ENCODE measurements around the gene GUCY2D.

Gene GUCY2D

GRCh38 chr17:7972131-7972785 is 30.2 kb upstream of the GUCY2D start:
- H3K4me2 ChIP-seq (ENCODE audit: low read depth, low read length): no peak overlapping the region
- H3F3A ChIP-seq (ENCODE audit: insufficient read depth, low read length): no peaks in the 10 kb centered on the region
- no peaks in the 10 kb centered on the region for H3K9me2 ChIP-seq (replicated peaks; ENCODE audit: insufficient read depth, low read length)
- no peaks in the 10 kb centered on the region for H3K36me3 ChIP-seq (replicated peaks; ENCODE audit: insufficient read depth, low read length)
- H3K9ac ChIP-seq (ENCODE audit: low read length): no peak overlapping the region
- H3K4me1 ChIP-seq (ENCODE audit: low read length): no peaks in the 10 kb centered on the region
- DNase-seq: no peak
- H3K79me2 ChIP-seq (ENCODE audit: low read length): no peaks in the 10 kb centered on the region
- TF ChIP-seq CTCF (IDR thresholded peaks at IDR 0.05; ENCODE audit: low read length) (no peak), EZH2phosphoT487 (IDR thresholded peaks at IDR 0.05; ENCODE audit: low read length) (no peak), EZH2 (optimal IDR thresholded peaks at IDR 0.05; ENCODE audit: low read depth, low read length) (no peak)
- peaks cover 47% of the 10 kb centered on the region for H3K27me3 ChIP-seq (replicated peaks; ENCODE audit: insufficient read depth, low read length)
- no peak overlapping the region for H3K27ac ChIP-seq (ENCODE audit: low read length)
- no peaks in the 10 kb centered on the region for H4K20me1 ChIP-seq (ENCODE audit: insufficient read depth, low read length)
- H2AFZ ChIP-seq (ENCODE audit: low read length): no peak overlapping the region
- no peaks in the 10 kb centered on the region for H3K9me3 ChIP-seq (replicated peaks; ENCODE audit: insufficient read depth, low read length)
- no peak overlapping the region for H3K4me3 ChIP-seq (ENCODE audit: low read length)

- H3K4me1 ChIP-seq (ENCODE audit: low read length): no peaks in the 10 kb centered on the region
- H3F3A ChIP-seq (ENCODE audit: insufficient read depth, low read length): no peaks in the 10 kb centered on the region
- H3K36me3 ChIP-seq (replicated peaks; ENCODE audit: insufficient read depth, low read length): no peaks in the 10 kb centered on the region
- no peak overlapping the region for H3K4me3 ChIP-seq (ENCODE audit: low read length)
- no peak overlapping the region for H3K9ac ChIP-seq (ENCODE audit: low read length)
- no peak overlapping the region for H2AFZ ChIP-seq (ENCODE audit: low read length)
- no peak overlapping the region for H3K27ac ChIP-seq (ENCODE audit: low read length)
- no peaks in the 10 kb centered on the region for H3K79me2 ChIP-seq (ENCODE audit: low read length)
- no peak overlapping the region for H3K4me2 ChIP-seq (ENCODE audit: low read depth, low read length)
- H3K27me3 ChIP-seq (replicated peaks; ENCODE audit: insufficient read depth, low read length): peaks cover 63% of the 10 kb centered on the region
- no peaks in the 10 kb centered on the region for H3K9me2 ChIP-seq (replicated peaks; ENCODE audit: insufficient read depth, low read length)
- TF ChIP-seq EZH2phosphoT487 (IDR thresholded peaks at IDR 0.05; ENCODE audit: low read length) (no peak), CTCF (IDR thresholded peaks at IDR 0.05; ENCODE audit: low read length) (no peak), EZH2 (optimal IDR thresholded peaks at IDR 0.05; ENCODE audit: low read depth, low read length) (no peak)
- no peak for DNase-seq
- no peaks in the 10 kb centered on the region for H4K20me1 ChIP-seq (ENCODE audit: insufficient read depth, low read length)
- H3K9me3 ChIP-seq (replicated peaks; ENCODE audit: insufficient read depth, low read length): no peaks in the 10 kb centered on the region
Observed at GRCh38 chr17:7974638-7975131, 27.7 kb upstream of the GUCY2D start.

GRCh38 chr17:7977039-7977438 is 25.4 kb upstream of the GUCY2D start:
- peaks cover 73% of the 10 kb centered on the region for H3K27me3 ChIP-seq (replicated peaks; ENCODE audit: insufficient read depth, low read length)
- no peaks in the 10 kb centered on the region for H4K20me1 ChIP-seq (ENCODE audit: insufficient read depth, low read length)
- H3K27ac ChIP-seq (ENCODE audit: low read length): no peak overlapping the region
- no peaks in the 10 kb centered on the region for H3K9me2 ChIP-seq (replicated peaks; ENCODE audit: insufficient read depth, low read length)
- no peak overlapping the region for H2AFZ ChIP-seq (ENCODE audit: low read length)
- H3K4me3 ChIP-seq (ENCODE audit: low read length): no peak overlapping the region
- TF ChIP-seq CTCF (IDR thresholded peaks at IDR 0.05; ENCODE audit: low read length) (no peak), EZH2 (optimal IDR thresholded peaks at IDR 0.05; ENCODE audit: low read depth, low read length) (no peak), EZH2phosphoT487 (IDR thresholded peaks at IDR 0.05; ENCODE audit: low read length) (no peak)
- H3F3A ChIP-seq (ENCODE audit: insufficient read depth, low read length): no peaks in the 10 kb centered on the region
- DNase-seq: no peak
- H3K9ac ChIP-seq (ENCODE audit: low read length): no peak overlapping the region
- H3K36me3 ChIP-seq (replicated peaks; ENCODE audit: insufficient read depth, low read length): no peaks in the 10 kb centered on the region
- no peaks in the 10 kb centered on the region for H3K9me3 ChIP-seq (replicated peaks; ENCODE audit: insufficient read depth, low read length)
- no peak overlapping the region for H3K4me2 ChIP-seq (ENCODE audit: low read depth, low read length)
- H3K79me2 ChIP-seq (ENCODE audit: low read length): no peaks in the 10 kb centered on the region
- no peaks in the 10 kb centered on the region for H3K4me1 ChIP-seq (ENCODE audit: low read length)
